NOMO-1 treated with DMSO at 0.1 percent for 48 hours (cell line): ENCODE measurements around the gene EIF4G2.

Experiments used
- DNase-seq: peaks from one replicate; lab custom pipeline; 2025; ENCODE audit not compliant: unreplicated experiment; lab: John Stamatoyannopoulos, UW

Gene EIF4G2

GRCh38 chr11:10777806-10778205 is 30.9 kb downstream of the EIF4G2 start:
- peak; percentile 74 for DNase-seq

GRCh38 chr11:10777393-10777793 is 31.3 kb downstream of the EIF4G2 start:
- no peak for DNase-seq

- no peak for DNase-seq
These were observed 33.9 kb downstream of the EIF4G2 start for GRCh38 chr11:10774811-10775210.

GRCh38 chr11:10771457-10771856 is 37.3 kb downstream of the EIF4G2 start:
- no peak for DNase-seq

- DNase-seq, result peak; percentile 20
These were observed 38.0 kb downstream of the EIF4G2 start for GRCh38 chr11:10770626-10771254.

GRCh38 chr11:10764412-10764811 is 44.3 kb downstream of the EIF4G2 start:
- no peak for DNase-seq

GRCh38 chr11:10763766-10764165 is 45.0 kb downstream of the EIF4G2 start:
- DNase-seq, result no peak

GRCh38 chr11:10762913-10763421 is 45.8 kb downstream of the EIF4G2 start:
- no peak for DNase-seq

- DNase-seq, result peak; percentile 75
These were observed 46.5 kb downstream of the EIF4G2 start for GRCh38 chr11:10762185-10762584.

- no peak for DNase-seq
These were observed 47.5 kb downstream of the EIF4G2 start for GRCh38 chr11:10761085-10761698.

GRCh38 chr11:10758957-10759356 is 49.8 kb downstream of the EIF4G2 start:
- peak; percentile 26 for DNase-seq

GRCh38 chr11:10752486-10752885 is 56.2 kb downstream of the EIF4G2 start:
- DNase-seq, result no peak

- no peak for DNase-seq
These were observed 56.7 kb downstream of the EIF4G2 start for GRCh38 chr11:10752061-10752460.

GRCh38 chr11:10751581-10751940 is 57.2 kb downstream of the EIF4G2 start:
- no peak for DNase-seq

- DNase-seq, result peak; percentile 93
These were observed 57.7 kb downstream of the EIF4G2 start, which contains the start of gene CTR9 for GRCh38 chr11:10750838-10751580. CTR9 (plus strand) TSS chr11:10751246; CDS start chr11:10751413, 167 bp downstream.

GRCh38 chr11:10749476-10749875 is 59.2 kb downstream of the EIF4G2 start:
- DNase-seq, result no peak

- peak; percentile 7 for DNase-seq
These were observed 61.0 kb downstream of the EIF4G2 start for GRCh38 chr11:10747733-10748132.
